K562 (cell line): Measurements from ENCODE around the gene DGCR2. TPM values are rescaled to one million over a fixed set of nuclear protein-coding genes. Genes with fewer than 3 reads are reported as not detected.

Source experiments
- ARHGAP35 ChIP-seq: fragments of 450-650 bp; IDR thresholded peaks from 2 replicates; pipeline ENCODE4 v1.6.1; 2018; ENCODE audit not compliant: partially characterized antibody
- ARID2 ChIP-seq: fragments of 450-650 bp; IDR thresholded peaks from 2 replicates; pipeline ENCODE4 v1.6.1; 2017; ENCODE audit warnings: antibody characterized with exemption, mild to moderate bottlenecking
- CC2D1A ChIP-seq: fragments of 450-650 bp; IDR thresholded peaks from 2 replicates; pipeline ENCODE4 v1.6.1; 2017; ENCODE audit warnings: mild to moderate bottlenecking
- DIDO1 ChIP-seq: fragments of 450-650 bp; IDR thresholded peaks from 2 replicates; pipeline ENCODE4 v1.6.1; 2016; ENCODE audit warnings: low read depth, missing biosample characterization, missing genetic modification characterization
- FOXA1 ChIP-seq: fragments of 450-650 bp; IDR thresholded peaks from 2 replicates; pipeline ENCODE4 v1.6.1; 2016; ENCODE audit warnings: mild to moderate bottlenecking, borderline replicate concordance
- FOXK2 ChIP-seq, 2 experiments: fragments of 450-650 bp; IDR thresholded peaks in 1 of 2; conservative IDR thresholded peaks in 1 of 2; 2 replicates each; pipeline ENCODE4 v1.6.1; 2016; ENCODE audit warnings: low read depth in 2 of 2, mild to moderate bottlenecking in 1 of 2
- GABPB2 ChIP-seq: fragments of 250-450 bp; sonication (Bioruptor Pico); conservative IDR thresholded peaks from 2 replicates; pipeline ENCODE4 v1.5.1; 2021; ENCODE audit warnings: mild to moderate bottlenecking
- GTF2A2 ChIP-seq: IDR thresholded peaks from 2 replicates; pipeline ENCODE4 v1.6.1; 2016; ENCODE audit warnings: mild to moderate bottlenecking, missing genetic modification characterization, missing compliant biosample characterization
- HDAC3 ChIP-seq: fragments of 450-650 bp; IDR thresholded peaks from 2 replicates; pipeline ENCODE4 v1.6.1; 2018; ENCODE audit warnings: borderline replicate concordance, mild to moderate bottlenecking, moderate library complexity; ENCODE audit not compliant: partially characterized antibody
- HSF4 ChIP-seq: fragments of 250-450 bp; sonication (Bioruptor Pico); IDR thresholded peaks from 2 replicates; pipeline ENCODE4 v2.1.2; 2022; ENCODE audit warnings: mild to moderate bottlenecking, moderate library complexity, borderline replicate concordance
- JUN ChIP-seq, 2 experiments: sonication (generic) in 1 of 2; formaldehyde crosslinking in 1 of 2; IDR thresholded peaks; 2 replicates each; pipeline versions ENCODE4 v1.6.1 to v1.8.0; 2012 to 2022; ENCODE audit warnings: borderline replicate concordance in 2 of 2, mild to moderate bottlenecking in 2 of 2, improper control_type of control experiment in 1 of 2, low read depth in 1 of 2, low read length in 1 of 2, missing genetic modification reagents in 1 of 2
- LEF1 ChIP-seq: fragments of 450-650 bp; IDR thresholded peaks from 2 replicates; pipeline ENCODE4 v1.6.1; 2016; ENCODE audit warnings: mild to moderate bottlenecking
- MECOM ChIP-seq: fragments of 250-450 bp; sonication (Bioruptor Pico); IDR thresholded peaks from 2 replicates; pipeline ENCODE4 v1.8.0; 2022; ENCODE audit warnings: inconsistent platforms
- RNF2 ChIP-seq: sonication (generic); IDR thresholded peaks from 2 replicates; pipeline ENCODE4 v1.6.1; 2016
- SIN3A ChIP-seq, 2 experiments: fragments of 150-350 bp in 1 of 2; IDR thresholded peaks; 2 replicates each; pipeline ENCODE4 v1.6.1; 2011 to 2016; ENCODE audit warnings: borderline replicate concordance in 2 of 2, low read depth in 2 of 2, low read length in 2 of 2, mild to moderate bottlenecking in 2 of 2, moderate library complexity in 2 of 2; ENCODE audit not compliant: control insufficient read depth in 1 of 2
- SMARCC2 ChIP-seq: fragments of 450-650 bp; IDR thresholded peaks from 2 replicates; pipeline ENCODE4 v1.6.1; 2017; ENCODE audit warnings: antibody characterized with exemption, moderate library complexity, mild to moderate bottlenecking, low read depth
- SOX6 ChIP-seq: fragments of 450-650 bp; IDR thresholded peaks from 2 replicates; pipeline ENCODE4 v1.6.1; 2014; ENCODE audit warnings: mild to moderate bottlenecking
- TCF7L2 ChIP-seq: fragments of 150-350 bp; IDR thresholded peaks from 2 replicates; pipeline ENCODE4 v1.6.1; 2016; ENCODE audit warnings: low read depth, mild to moderate bottlenecking, low read length, moderate library complexity
- TRIM28 ChIP-seq: fragments of 450-650 bp; IDR thresholded peaks from 2 replicates; pipeline ENCODE4 v1.6.1; 2017
- ZNF263 ChIP-seq: sonication (generic); formaldehyde crosslinking; IDR thresholded peaks from 2 replicates; pipeline ENCODE4 v1.8.0; 2022; ENCODE audit warnings: mild to moderate bottlenecking, missing genetic modification reagents, borderline replicate concordance
- ZNF583 ChIP-seq: fragments of 250-450 bp; sonication (Bioruptor Pico); IDR thresholded peaks from 2 replicates; pipeline ENCODE4 v1.4.0; 2020
- ZNF830 ChIP-seq: fragments of 250-450 bp; sonication (Bioruptor Pico); IDR thresholded peaks from 2 replicates; pipeline ENCODE4 v1.5.0; 2021; ENCODE audit warnings: mild to moderate bottlenecking
- polyA plus RNA-seq, 8 experiments: library from polyadenylated mRNA; depleted of rRNA in 4 of 8; stranded (reverse) in 5 of 8; unstranded in 3 of 8; fragments of >200 nt; fragmentation: Nextera tagmentation in 2 of 8; fragmentation: Illumina TruSeq in 1 of 8; extraction: Ambion mirVana in 2 of 8; extraction: Trizol in 1 of 8; gene quantifications; 2 replicates each; pipeline versions ENCODE4 v1.2.1 to v1.2.3, GENCODE V29; 2011 to 2014; ENCODE audit warnings: inconsistent platforms in 1 of 8, missing spikeins in 1 of 8
- total RNA-seq, 7 experiments: library from RNA; depleted of rRNA in 6 of 7; stranded (reverse); fragments of >200 nt in 6 of 7; fragmentation: Illumina TruSeq in 2 of 7; extraction: Trizol in 2 of 7; gene quantifications; 2 replicates each; pipeline versions ENCODE4 v1.2.1 to v1.2.3, GENCODE V29; 2011 to 2021; ENCODE audit warnings: low replicate concordance in 1 of 7
- TF ChIP-seq, protein P1 (sequence below), 2 experiments: fragments of 450-650 bp; IDR thresholded peaks; 2 replicates each; pipeline ENCODE4 v1.6.1; 2016
- TF ChIP-seq, protein P2 (sequence below), 2 experiments: fragments of 150-350 bp in 1 of 2; IDR thresholded peaks; 2 replicates each; pipeline ENCODE4 v1.6.1; 2012 to 2016; ENCODE audit warnings: low read depth in 2 of 2, low read length in 2 of 2, mild to moderate bottlenecking in 1 of 2, moderate library complexity in 1 of 2
- TF ChIP-seq, protein P3 (sequence below): fragments of 250-450 bp; sonication (Bioruptor Pico); IDR thresholded peaks from 2 replicates; pipeline ENCODE4 v1.8.0; 2022; ENCODE audit warnings: moderate library complexity, mild to moderate bottlenecking, inconsistent platforms

The DGCR2 gene
- total and polyA plus RNA-seq, 9 of the 15 experiments (the other 6 are each of a cell fraction or from before 2014, with no cell fraction given): 0.69 to 101 (median 56.4) TPM

DNA sequence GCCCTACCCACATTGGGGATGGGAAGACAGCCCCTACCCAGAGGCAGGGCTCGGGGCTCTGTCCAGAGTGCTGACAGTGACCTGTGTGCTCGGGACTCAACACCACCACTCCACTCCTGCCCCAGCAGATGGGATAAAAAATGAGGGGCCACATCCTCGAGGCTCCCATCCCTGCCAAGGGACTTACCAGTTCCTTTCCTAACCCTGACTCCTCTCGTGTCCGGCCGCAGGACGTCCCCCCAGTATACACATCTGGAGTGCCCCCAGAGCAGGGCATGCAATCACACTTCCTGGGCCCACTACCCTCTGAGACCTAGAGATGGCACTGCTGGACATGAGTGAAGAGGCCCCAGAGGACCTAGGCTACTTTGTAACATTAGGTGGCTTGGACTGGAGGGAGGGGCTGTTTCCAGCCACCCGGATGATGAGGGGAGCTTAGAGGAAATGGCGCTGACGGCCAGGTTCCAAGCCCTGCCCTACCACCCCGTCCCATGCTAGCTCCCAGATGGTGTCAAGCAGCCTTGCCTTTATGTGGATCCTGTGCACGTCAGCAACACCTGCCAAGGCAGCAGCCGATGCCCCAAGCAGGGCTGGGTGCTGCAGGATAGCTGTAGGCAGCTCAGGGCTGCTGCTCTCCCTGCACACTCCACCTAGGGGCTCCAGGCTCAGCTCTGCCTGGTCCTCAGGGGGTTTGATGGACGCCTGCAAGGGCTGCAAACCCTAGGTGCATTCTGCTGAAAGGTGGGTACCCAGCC lies 86.6 kb downstream of the DGCR2 start (continued):
- TF ChIP-seq, protein P1, sequence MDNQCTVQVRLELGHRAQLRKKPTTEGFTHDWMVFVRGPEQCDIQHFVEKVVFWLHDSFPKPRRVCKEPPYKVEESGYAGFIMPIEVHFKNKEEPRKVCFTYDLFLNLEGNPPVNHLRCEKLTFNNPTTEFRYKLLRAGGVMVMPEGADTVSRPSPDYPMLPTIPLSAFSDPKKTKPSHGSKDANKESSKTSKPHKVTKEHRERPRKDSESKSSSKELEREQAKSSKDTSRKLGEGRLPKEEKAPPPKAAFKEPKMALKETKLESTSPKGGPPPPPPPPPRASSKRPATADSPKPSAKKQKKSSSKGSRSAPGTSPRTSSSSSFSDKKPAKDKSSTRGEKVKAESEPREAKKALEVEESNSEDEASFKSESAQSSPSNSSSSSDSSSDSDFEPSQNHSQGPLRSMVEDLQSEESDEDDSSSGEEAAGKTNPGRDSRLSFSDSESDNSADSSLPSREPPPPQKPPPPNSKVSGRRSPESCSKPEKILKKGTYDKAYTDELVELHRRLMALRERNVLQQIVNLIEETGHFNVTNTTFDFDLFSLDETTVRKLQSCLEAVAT (IDR thresholded peaks at IDR 0.05): no peak
- TF ChIP-seq DIDO1 (tag) (no peak), RNF2 (no peak), SMARCC2 (no peak), ZNF830 (CRISPR knock-in tag) (no peak), FOXA1 (no peak), TRIM28 (no peak), JUN (IDR thresholded peaks at IDR 0.05; ENCODE audit: borderline replicate concordance, low read depth, low read length) (no peak), JUN (CRISPR knock-in tag; IDR thresholded peaks at IDR 0.05; ENCODE audit: borderline replicate concordance) (no peak), MECOM (CRISPR knock-in tag) (no peak), GTF2A2 (tag) (no peak), TCF7L2 (no peak), GABPB2 (CRISPR knock-in tag) (no peak), LEF1 (no peak), HSF4 (CRISPR knock-in tag) (no peak), ARHGAP35 (no peak), ARID2 (no peak), ZNF583 (CRISPR knock-in tag) (no peak), SIN3A (IDR thresholded peaks at IDR 0.05; ENCODE audit: borderline replicate concordance in 2 of 2, control insufficient read depth in 1 of 2, low read depth in 2 of 2, low read length in 2 of 2) (no peak), CC2D1A (no peak), SOX6 (no peak), FOXK2 (conservative IDR thresholded peaks at IDR 0.05 in 1 of 2, IDR thresholded peaks at IDR 0.05 in 1 of 2; ENCODE audit: low read depth in 2 of 2) (no peak), ZNF263 (peak; percentile 59; the same call in 1 of the 2 replicates), HDAC3 (no peak)
- TF ChIP-seq, protein P2, sequence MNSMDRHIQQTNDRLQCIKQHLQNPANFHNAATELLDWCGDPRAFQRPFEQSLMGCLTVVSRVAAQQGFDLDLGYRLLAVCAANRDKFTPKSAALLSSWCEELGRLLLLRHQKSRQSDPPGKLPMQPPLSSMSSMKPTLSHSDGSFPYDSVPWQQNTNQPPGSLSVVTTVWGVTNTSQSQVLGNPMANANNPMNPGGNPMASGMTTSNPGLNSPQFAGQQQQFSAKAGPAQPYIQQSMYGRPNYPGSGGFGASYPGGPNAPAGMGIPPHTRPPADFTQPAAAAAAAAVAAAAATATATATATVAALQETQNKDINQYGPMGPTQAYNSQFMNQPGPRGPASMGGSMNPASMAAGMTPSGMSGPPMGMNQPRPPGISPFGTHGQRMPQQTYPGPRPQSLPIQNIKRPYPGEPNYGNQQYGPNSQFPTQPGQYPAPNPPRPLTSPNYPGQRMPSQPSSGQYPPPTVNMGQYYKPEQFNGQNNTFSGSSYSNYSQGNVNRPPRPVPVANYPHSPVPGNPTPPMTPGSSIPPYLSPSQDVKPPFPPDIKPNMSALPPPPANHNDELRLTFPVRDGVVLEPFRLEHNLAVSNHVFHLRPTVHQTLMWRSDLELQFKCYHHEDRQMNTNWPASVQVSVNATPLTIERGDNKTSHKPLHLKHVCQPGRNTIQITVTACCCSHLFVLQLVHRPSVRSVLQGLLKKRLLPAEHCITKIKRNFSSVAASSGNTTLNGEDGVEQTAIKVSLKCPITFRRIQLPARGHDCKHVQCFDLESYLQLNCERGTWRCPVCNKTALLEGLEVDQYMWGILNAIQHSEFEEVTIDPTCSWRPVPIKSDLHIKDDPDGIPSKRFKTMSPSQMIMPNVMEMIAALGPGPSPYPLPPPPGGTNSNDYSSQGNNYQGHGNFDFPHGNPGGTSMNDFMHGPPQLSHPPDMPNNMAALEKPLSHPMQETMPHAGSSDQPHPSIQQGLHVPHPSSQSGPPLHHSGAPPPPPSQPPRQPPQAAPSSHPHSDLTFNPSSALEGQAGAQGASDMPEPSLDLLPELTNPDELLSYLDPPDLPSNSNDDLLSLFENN (IDR thresholded peaks at IDR 0.05; ENCODE audit: low read depth in 2 of 2, low read length in 2 of 2): 0 out of 4 replicates have a peak, but pooled peaks of 1 of the 2 experiments have one; percentile 14
- TF ChIP-seq, protein P3, sequence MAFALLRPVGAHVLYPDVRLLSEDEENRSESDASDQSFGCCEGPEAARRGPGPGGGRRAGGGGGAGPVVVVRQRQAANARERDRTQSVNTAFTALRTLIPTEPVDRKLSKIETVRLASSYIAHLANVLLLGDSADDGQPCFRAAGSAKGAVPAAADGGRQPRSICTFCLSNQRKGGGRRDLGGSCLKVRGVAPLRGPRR (CRISPR knock-in tag): no peak
